Mononuclear cell (primary cell): ENCODE measurements around the gene BNIP5. TPM values are rescaled to one million over a fixed set of nuclear protein-coding genes. Genes with fewer than 3 reads are reported as not detected.

Experiments
- H3K27me3 ChIP-seq: 2 replicates; pipeline ENCODE4 v1.6.0; 2011; ENCODE audit warnings: low read length, control low read depth; ENCODE audit not compliant: insufficient read depth
- H3K4me1 ChIP-seq: 2 replicates; pipeline ENCODE4 v1.5.1; 2011; ENCODE audit warnings: mild to moderate bottlenecking, low read length, control low read depth; ENCODE audit not compliant: insufficient read depth
- H3K4me3 ChIP-seq: 2 replicates; pipeline ENCODE4 v1.5.1; 2011; ENCODE audit warnings: mild to moderate bottlenecking, low read length, moderate library complexity
- H3K9me3 ChIP-seq: 2 replicates; pipeline ENCODE4 v1.5.1; 2011; ENCODE audit warnings: low read depth, mild to moderate bottlenecking, control low read depth, low read length
- total RNA-seq: library from RNA; depleted of rRNA; stranded (reverse); fragments of >200 nt; gene quantifications from one replicate; pipeline ENCODE4 v1.2.3, GENCODE V29; 2012

Gene BNIP5
- total RNA-seq, 1 donor = not detected

- no peaks in the 10 kb centered on the region for H3K4me1 ChIP-seq
- peaks cover 8% of the 10 kb centered on the region for H3K9me3 ChIP-seq
- H3K4me3 ChIP-seq = no peak overlapping the region
- H3K27me3 ChIP-seq = no peaks in the 10 kb centered on the region
These were observed 69.6 kb downstream of the BNIP5 start for GRCh38 chr6:36266913-36267644.

Other genes starting within 250 kb of the BNIP5 start
- gene MAPK13, start 206.4 kb downstream of the BNIP5 start, total RNA-seq = 16.9 TPM
- gene BRPF3, start 140.1 kb downstream of the BNIP5 start, total RNA-seq = 24.0 TPM
- gene PNPLA1, start 66.8 kb downstream of the BNIP5 start, total RNA-seq = 1.2 TPM
- gene ETV7, start 50.8 kb upstream of the BNIP5 start, total RNA-seq = 0.73 TPM
- 0.31 TPM for gene PXT1, start 106.0 kb upstream of the BNIP5 start, total RNA-seq
- 84.8 TPM for gene KCTD20, start 106.1 kb upstream of the BNIP5 start, total RNA-seq
- gene STK38, start 210.6 kb upstream of the BNIP5 start, total RNA-seq = 35.3 TPM